PC-9 (cell line): ENCODE data around the gene MCUB. TPM values are rescaled to one million over a fixed set of nuclear protein-coding genes. Genes with fewer than 3 reads are reported as not detected.

Experiments used
- BruUV-seq: library from RNA; stranded (reverse); fragments of 400-500 nt; replicated peaks from 2 replicates; lab custom pipeline; 2021; lab: Mats Ljungman, UMichigan
- CTCF ChIA-PET: fragments of 300-600 bp; sonication (Branson Sonifier 250); formaldehyde crosslinking; loops from one replicate; lab custom pipeline; 2022; ENCODE audit warnings: antibody characterized with exemption; lab: Charles Lee
- POLR2A ChIA-PET: fragments of 300-600 bp; sonication (Branson Sonifier 250); formaldehyde crosslinking; loops from one replicate; lab custom pipeline; 2022; ENCODE audit warnings: antibody characterized with exemption; ENCODE audit not compliant: unreplicated experiment; lab: Charles Lee
- DNase-seq, 2 experiments: peaks; one replicate each; pipeline versions ENCODE4 v3.0.0 to v3.0.0-alpha.2; 2015 to 2022; ENCODE audit warnings: mixed read lengths in 1 of 2
- H2AFZ ChIP-seq: fragments of 200-600 bp; sonication (generic); 2 replicates; pipeline ENCODE4 v1.8.1; 2017; ENCODE audit warnings: antibody characterized with exemption
- H3F3A ChIP-seq: fragments of 200-600 bp; sonication (generic); 2 replicates; pipeline ENCODE4 v1.8.1; 2017; ENCODE audit warnings: antibody characterized with exemption, mild to moderate bottlenecking, low read depth; ENCODE audit not compliant: insufficient read depth
- H3K27ac ChIP-seq: fragments of 200-600 bp; sonication (generic); 2 replicates; pipeline ENCODE4 v1.6.1; 2016; ENCODE audit warnings: mixed run types
- H3K27me3 ChIP-seq: fragments of 200-600 bp; sonication (generic); 2 replicates; pipeline ENCODE4 v1.6.1; 2016; ENCODE audit warnings: low read depth, mixed run types; ENCODE audit not compliant: insufficient read depth
- H3K36me3 ChIP-seq: fragments of 200-600 bp; sonication (generic); 2 replicates; pipeline ENCODE4 v1.6.1; 2016; ENCODE audit warnings: low read depth, mixed run types
- H3K4me1 ChIP-seq: fragments of 200-600 bp; sonication (generic); replicated peaks from 2 replicates; pipeline ENCODE4 v1.6.1; 2016; ENCODE audit warnings: mixed run types; ENCODE audit not compliant: insufficient read depth
- H3K4me2 ChIP-seq: fragments of 200-600 bp; sonication (generic); 2 replicates; pipeline ENCODE4 v1.6.1; 2017; ENCODE audit warnings: mixed run types
- H3K4me3 ChIP-seq: fragments of 200-600 bp; sonication (generic); 2 replicates; pipeline ENCODE4 v1.6.1; 2016; ENCODE audit warnings: mixed run types
- H3K79me2 ChIP-seq: fragments of 200-600 bp; sonication (generic); 2 replicates; pipeline ENCODE4 v1.6.1; 2017; ENCODE audit warnings: low read depth, mixed run types
- H3K9me2 ChIP-seq: fragments of 200-600 bp; sonication (generic); 2 replicates; pipeline ENCODE4 v1.8.1; 2017; ENCODE audit warnings: mild to moderate bottlenecking; ENCODE audit not compliant: insufficient read depth
- H3K9me3 ChIP-seq: fragments of 200-600 bp; sonication (generic); 2 replicates; pipeline ENCODE4 v1.8.1; 2016; ENCODE audit warnings: low read depth; ENCODE audit not compliant: insufficient read depth
- H4K20me1 ChIP-seq: fragments of 200-600 bp; sonication (generic); 2 replicates; pipeline ENCODE4 v1.8.1; 2017; ENCODE audit not compliant: insufficient read depth
- CTCF ChIP-seq: fragments of 200-600 bp; sonication (generic); conservative IDR thresholded peaks from 2 replicates; pipeline ENCODE4 v1.6.1; 2017; ENCODE audit warnings: mixed run types, antibody characterized with exemption, mild to moderate bottlenecking, moderate library complexity
- EZH2 ChIP-seq: fragments of 200-600 bp; sonication (generic); IDR thresholded peaks from 2 replicates; pipeline ENCODE4 v1.8.0; 2017; ENCODE audit warnings: antibody characterized with exemption, low read depth
- intact Hi-C: fragments of 100-400 bp; cut with micrococcal nuclease; formaldehyde crosslinking; loops from one replicate; pipeline ENCODE4 v1.10.0; 2022; ENCODE audit not compliant: unreplicated experiment
- total RNA-seq: library from RNA; stranded (reverse); gene quantifications from 2 replicates; pipeline ENCODE4 v1.2.3, GENCODE V29; 2021

Gene MCUB
- total RNA-seq, 1 experiment from 2014 or later, result 15.4 TPM

DNA sequence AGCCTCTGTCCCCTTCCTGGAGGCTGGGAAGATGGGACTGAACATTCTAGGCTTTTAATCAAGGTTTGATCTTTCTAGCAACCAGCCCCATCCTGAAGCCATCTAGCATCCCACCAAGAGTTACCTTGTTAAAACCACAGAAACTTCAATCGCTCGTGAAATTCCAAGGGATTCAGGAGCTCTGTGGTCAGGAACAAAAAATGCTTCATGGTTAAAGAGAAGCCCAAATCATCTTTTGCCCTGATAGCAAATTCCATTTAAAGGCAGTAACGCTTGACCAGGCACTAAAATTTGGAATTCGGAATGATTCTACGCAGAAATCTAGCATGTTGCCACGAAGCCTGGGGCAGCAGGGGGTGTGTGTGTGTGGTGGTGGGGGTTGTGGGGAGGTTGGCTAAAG, 95.3 kb downstream of the MCUB start:
- Histone ChIP-seq H3K9me2 (no peaks in the 10 kb centered on the region), H3K9me3 (no peaks in the 10 kb centered on the region; the same call in 1 of the 2 replicates), H3K27me3 (no peaks in the 10 kb centered on the region), H3K4me2 (no peak overlapping the region), H4K20me1 (no peaks in the 10 kb centered on the region), H3K4me1 (no peaks in the 10 kb centered on the region), H3K79me2 (no peaks in the 10 kb centered on the region), H2AFZ (no peak overlapping the region), H3K27ac (no peak overlapping the region), H3F3A (no peaks in the 10 kb centered on the region), H3K4me3 (no peak overlapping the region), H3K36me3 (no peaks in the 10 kb centered on the region)
- BruUV-seq, result no TSS peak
- intact Hi-C loops, result no loop called here
- DNase-seq, result no peak
- TF ChIP-seq CTCF, result no peak
- TF ChIP-seq EZH2, result no peak
- CTCF ChIA-PET, result interaction anchor here (0.7 kb wide), 1 partner anchor 127 kb away, joined by 18 read pairs; no protein-coding TSS in a partner anchor
- POLR2A ChIA-PET, result no interaction called here

DNA sequence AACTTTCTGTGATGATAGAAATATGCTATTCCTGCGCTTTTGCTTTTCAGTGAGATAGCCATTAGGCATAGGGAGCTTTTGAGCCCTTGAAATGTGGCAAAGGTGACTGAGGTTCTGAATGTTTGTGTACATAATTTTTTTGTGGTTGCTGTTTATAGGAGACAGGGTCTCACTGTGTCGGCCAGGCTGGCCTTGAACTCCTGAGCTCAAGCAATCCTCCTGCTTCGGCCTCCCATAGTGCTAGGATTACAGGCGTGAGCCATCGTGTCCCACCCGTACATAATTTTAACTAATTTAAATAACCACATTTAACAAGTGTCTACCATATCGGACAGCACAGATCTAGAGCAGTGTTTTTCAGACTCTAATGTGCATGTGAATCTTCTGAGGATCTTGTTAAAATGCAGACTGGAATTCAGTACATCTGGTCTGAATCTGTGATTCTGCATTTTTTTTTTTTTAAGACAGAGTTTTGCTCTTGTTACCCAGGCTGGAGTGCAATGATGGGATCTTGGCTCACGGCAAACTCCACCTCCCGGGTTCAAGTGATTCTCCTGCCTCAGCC, 97.9 kb downstream of the MCUB start:
- CTCF ChIA-PET, result interaction anchor here (0.7 kb wide), 1 partner anchor 233 kb away, joined by 3 read pairs; no protein-coding TSS in a partner anchor
- intact Hi-C loops, result no loop called here
- H3K4me3 ChIP-seq, result no peak overlapping the region
- no peaks in the 10 kb centered on the region for H3F3A ChIP-seq
- H3K4me1 ChIP-seq, result no peaks in the 10 kb centered on the region
- BruUV-seq, result no TSS peak
- no peaks in the 10 kb centered on the region for H3K9me2 ChIP-seq
- no peaks in the 10 kb centered on the region for H3K9me3 ChIP-seq
- no peak for DNase-seq
- POLR2A ChIA-PET, result no interaction called here
- no peak overlapping the region for H2AFZ ChIP-seq
- no peaks in the 10 kb centered on the region for H3K27me3 ChIP-seq
- no peak overlapping the region for H3K4me2 ChIP-seq
- no peak for TF ChIP-seq CTCF
- no peak for TF ChIP-seq EZH2
- H4K20me1 ChIP-seq, result no peaks in the 10 kb centered on the region
- H3K27ac ChIP-seq, result no peak overlapping the region
- no peaks in the 10 kb centered on the region for H3K79me2 ChIP-seq
- H3K36me3 ChIP-seq, result no peaks in the 10 kb centered on the region

DNA sequence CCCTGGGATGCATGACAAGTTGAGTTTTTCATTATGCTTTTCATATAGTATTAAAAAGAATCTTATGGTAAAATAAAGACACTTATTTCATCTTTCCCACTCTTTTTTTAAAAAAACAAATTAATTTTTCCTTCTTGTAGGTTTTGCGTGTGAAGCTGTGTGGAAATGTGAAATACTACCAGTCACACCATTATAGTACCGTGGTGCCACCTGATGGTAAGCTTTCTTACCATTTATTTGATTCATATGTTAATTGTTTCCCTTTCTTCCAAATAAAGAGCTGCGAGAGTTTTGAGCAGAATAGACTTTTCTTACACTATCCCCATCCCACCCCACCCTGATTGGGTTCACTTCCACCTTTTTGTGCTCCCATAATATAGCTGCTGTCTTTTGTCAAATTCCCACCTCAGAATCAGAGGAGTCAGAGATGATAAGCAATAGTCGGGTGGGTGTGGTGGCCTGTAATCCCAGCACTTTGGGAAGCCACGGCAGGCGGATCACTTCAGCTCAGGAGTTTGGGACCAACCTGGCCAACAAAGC, 98.9 kb downstream of the MCUB start:
- intact Hi-C loops, result no loop called here
- CTCF ChIA-PET, result interaction anchor here (0.7 kb wide), 1 partner anchor 234 kb away, joined by 3 read pairs; no protein-coding TSS in a partner anchor

More for the DNA sequence above, 98.9 kb downstream of the MCUB start:
- Histone ChIP-seq H4K20me1 (no peaks in the 10 kb centered on the region), H3K4me1 (no peaks in the 10 kb centered on the region), H3K79me2 (no peaks in the 10 kb centered on the region), H3K9me2 (no peaks in the 10 kb centered on the region), H3K4me2 (no peak overlapping the region), H3K9me3 (no peaks in the 10 kb centered on the region), H3F3A (no peaks in the 10 kb centered on the region), H3K36me3 (no peaks in the 10 kb centered on the region), H3K4me3 (no peak overlapping the region), H3K27ac (no peak overlapping the region), H2AFZ (no peak overlapping the region), H3K27me3 (no peaks in the 10 kb centered on the region)
- POLR2A ChIA-PET, result no interaction called here
- no peak for DNase-seq
- BruUV-seq, result no TSS peak
- no peak for TF ChIP-seq CTCF
- TF ChIP-seq EZH2, result no peak
